Right lobe of liver (tissue), 4 donors: ENCODE measurements around the gene HIF1A.

ENCODE experiments used
- CTCF ChIP-seq, 4 donors: fragments of 200-600 bp in 3 of 4; fragments of 450-650 bp in 1 of 4; IDR thresholded peaks; one replicate each; pipeline versions ENCODE4 v1.5.1 to v1.8.0; 2016 to 2022; ENCODE audit warnings: antibody characterized with exemption in 4 of 4, mild to moderate bottlenecking in 2 of 4
- POLR2A ChIP-seq: fragments of 450-650 bp; IDR thresholded peaks from one replicate; pipeline ENCODE4 v1.6.1; 2017; ENCODE audit warnings: antibody characterized with exemption, mild to moderate bottlenecking
- donor health status: DM: no; HTN: no; CAD: no.
- donor health status: DM: no; HTN: no; CAD: no.
- donor health status: DM: no; HTN: yes; CAD: no.

- TF ChIP-seq POLR2A, result no peak
- TF ChIP-seq CTCF (IDR thresholded peaks at IDR 0.05), result no peak
Measured at GRCh38 chr14:61751475-61751989, 56.2 kb downstream of the HIF1A start.
